ENCODE measurements around the gene EGR1.
"Not testable (repeated sequence)": the region's sequence is repeated elsewhere in the genome, so short reads cannot be mapped to it uniquely, and the experiment has no call there.

The EGR1 gene

DNA sequence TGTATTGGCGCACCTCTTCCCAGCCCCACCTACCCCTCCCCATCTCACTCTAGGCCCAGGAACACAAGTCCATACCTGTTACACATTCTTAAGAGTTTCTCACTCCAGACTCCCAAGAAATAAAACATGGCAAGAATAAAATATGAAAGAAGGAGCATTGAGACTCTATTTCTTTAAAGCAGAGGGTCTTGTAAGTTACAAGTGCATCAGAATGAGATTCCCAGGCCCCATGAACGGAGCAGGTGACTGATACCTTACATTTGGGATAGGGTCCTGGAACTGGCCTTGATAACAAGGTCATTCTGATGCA, 5.7 kb downstream of the EGR1 start:
- TF ChIP-seq, protein P1, sequence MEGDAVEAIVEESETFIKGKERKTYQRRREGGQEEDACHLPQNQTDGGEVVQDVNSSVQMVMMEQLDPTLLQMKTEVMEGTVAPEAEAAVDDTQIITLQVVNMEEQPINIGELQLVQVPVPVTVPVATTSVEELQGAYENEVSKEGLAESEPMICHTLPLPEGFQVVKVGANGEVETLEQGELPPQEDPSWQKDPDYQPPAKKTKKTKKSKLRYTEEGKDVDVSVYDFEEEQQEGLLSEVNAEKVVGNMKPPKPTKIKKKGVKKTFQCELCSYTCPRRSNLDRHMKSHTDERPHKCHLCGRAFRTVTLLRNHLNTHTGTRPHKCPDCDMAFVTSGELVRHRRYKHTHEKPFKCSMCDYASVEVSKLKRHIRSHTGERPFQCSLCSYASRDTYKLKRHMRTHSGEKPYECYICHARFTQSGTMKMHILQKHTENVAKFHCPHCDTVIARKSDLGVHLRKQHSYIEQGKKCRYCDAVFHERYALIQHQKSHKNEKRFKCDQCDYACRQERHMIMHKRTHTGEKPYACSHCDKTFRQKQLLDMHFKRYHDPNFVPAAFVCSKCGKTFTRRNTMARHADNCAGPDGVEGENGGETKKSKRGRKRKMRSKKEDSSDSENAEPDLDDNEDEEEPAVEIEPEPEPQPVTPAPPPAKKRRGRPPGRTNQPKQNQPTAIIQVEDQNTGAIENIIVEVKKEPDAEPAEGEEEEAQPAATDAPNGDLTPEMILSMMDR (IDR thresholded peaks at IDR 0.05; ENCODE audit: low read depth, low read length, missing control alignments): no peak
- no peak overlapping the region for H3K4me3 ChIP-seq (ENCODE audit: low read depth, low read length)
- no peak for DNase-seq (ENCODE audit: low read depth)

DNA sequence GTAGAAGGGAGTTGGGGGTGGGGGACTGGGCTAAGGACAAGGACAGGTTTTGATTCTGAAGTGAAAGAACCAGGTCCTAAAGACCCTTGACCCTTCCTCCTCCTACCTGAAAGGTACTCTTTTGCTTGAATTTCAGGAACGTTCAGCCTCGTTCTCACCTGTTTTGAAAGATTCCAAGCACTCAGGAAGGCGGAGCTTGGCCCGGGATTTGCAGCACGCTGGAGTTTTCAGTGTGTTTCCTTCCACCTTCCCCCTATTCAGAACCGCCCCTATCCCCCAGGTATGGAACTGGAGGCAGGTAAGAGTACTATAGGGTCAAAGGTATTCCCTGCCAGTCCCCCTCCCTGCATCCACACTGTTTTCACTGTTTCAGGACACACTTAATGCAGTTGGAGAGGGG, 7.1 kb downstream of the EGR1 start:
- no peak for DNase-seq (ENCODE audit: low read depth)
- H3K4me3 ChIP-seq (ENCODE audit: low read depth, low read length): no peak overlapping the region
- TF ChIP-seq, protein P1 (IDR thresholded peaks at IDR 0.05; ENCODE audit: low read depth, low read length, missing control alignments): no peak

GRCh38 chr5:138473151-138473550, 7.9 kb downstream of the EGR1 start:
- not testable (repeated sequence) for DNase-seq (ENCODE audit: low read depth); H3K4me3 ChIP-seq (ENCODE audit: low read depth, low read length)

- TF ChIP-seq, protein P1 (IDR thresholded peaks at IDR 0.05; ENCODE audit: low read depth, low read length, missing control alignments): no peak
- DNase-seq (ENCODE audit: low read depth): no peak
- no peak overlapping the region for H3K4me3 ChIP-seq (ENCODE audit: low read depth, low read length)
These were observed 11.6 kb downstream of the EGR1 start for GRCh38 chr5:138476918-138477317.

- DNase-seq (ENCODE audit: low read depth): no peak
- TF ChIP-seq, protein P1 (IDR thresholded peaks at IDR 0.05; ENCODE audit: low read depth, low read length, missing control alignments): no peak
- no peak overlapping the region for H3K4me3 ChIP-seq (ENCODE audit: low read depth, low read length)
These were observed 17.4 kb downstream of the EGR1 start for GRCh38 chr5:138482638-138483037.

DNA sequence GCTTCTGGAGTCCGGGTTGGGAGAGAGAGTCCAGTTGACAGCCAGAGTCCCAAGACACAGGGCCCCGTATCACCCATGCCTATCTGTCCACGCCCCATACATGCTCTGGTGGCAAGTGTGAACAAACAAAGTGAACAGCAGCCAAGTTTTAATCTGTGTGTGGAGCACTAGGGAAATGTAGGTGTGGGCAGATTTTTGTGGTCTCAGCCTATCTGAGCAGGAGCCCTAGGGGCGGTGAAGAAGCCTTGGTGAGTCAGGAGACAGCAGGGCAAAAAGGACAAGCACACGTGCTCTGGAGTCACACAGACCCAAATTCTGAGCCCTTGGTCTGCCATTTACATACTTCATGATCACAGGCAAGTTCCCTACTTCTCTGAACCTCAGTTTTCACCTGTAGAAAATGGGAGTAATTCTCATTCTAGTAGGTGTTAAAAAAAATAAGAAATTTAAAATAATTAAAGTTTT, 23.2 kb downstream of the EGR1 start:
- no peak for DNase-seq (ENCODE audit: low read depth)
- TF ChIP-seq, protein P1 (IDR thresholded peaks at IDR 0.05; ENCODE audit: low read depth, low read length, missing control alignments): no peak
- no peak overlapping the region for H3K4me3 ChIP-seq (ENCODE audit: low read depth, low read length)

- DNase-seq (ENCODE audit: low read depth): no peak
- TF ChIP-seq, protein P1 (IDR thresholded peaks at IDR 0.05; ENCODE audit: low read depth, low read length, missing control alignments): no peak
- no peak overlapping the region for H3K4me3 ChIP-seq (ENCODE audit: low read depth, low read length)
These were observed 24.4 kb downstream of the EGR1 start for GRCh38 chr5:138489683-138490061.
